SJCRH30 (cell line): ENCODE data around the gene ABTB2. TPM values are rescaled to one million over a fixed set of nuclear protein-coding genes. Genes with fewer than 3 reads are reported as not detected.
"Not testable (repeated sequence)": the region's sequence is repeated elsewhere in the genome, so short reads cannot be mapped to it uniquely, and the experiment has no call there.

Source experiments
- DNase-seq, 2 experiments: peaks; one replicate each; pipeline ENCODE4 v3.0.0-alpha.2; 2015 to 2020
- H3K27ac ChIP-seq: fragments of 250-450 bp; sonication (Bioruptor Pico); 2 replicates; pipeline ENCODE4 v1.5.1; 2020; ENCODE audit warnings: mild to moderate bottlenecking, moderate library complexity
- H3K27me3 ChIP-seq: fragments of 250-450 bp; sonication (Bioruptor Pico); 2 replicates; pipeline ENCODE4 v1.5.1; 2020; ENCODE audit warnings: mild to moderate bottlenecking, moderate library complexity
- H3K36me3 ChIP-seq: fragments of 250-450 bp; sonication (Bioruptor Pico); 2 replicates; pipeline ENCODE4 v1.5.1; 2020; ENCODE audit warnings: mild to moderate bottlenecking, moderate library complexity
- H3K4me1 ChIP-seq: fragments of 250-450 bp; sonication (Bioruptor Pico); 2 replicates; pipeline ENCODE4 v1.5.1; 2020; ENCODE audit warnings: mild to moderate bottlenecking, moderate library complexity
- H3K4me3 ChIP-seq: fragments of 250-450 bp; sonication (Bioruptor Pico); 2 replicates; pipeline ENCODE4 v1.5.1; 2020; ENCODE audit warnings: mild to moderate bottlenecking, moderate library complexity
- H3K9me3 ChIP-seq: fragments of 250-450 bp; sonication (Bioruptor Pico); replicated peaks from 2 replicates; pipeline ENCODE4 v1.5.1; 2020; ENCODE audit warnings: mild to moderate bottlenecking, moderate library complexity
- total RNA-seq: library from RNA; depleted of rRNA; stranded (reverse); fragments of >200 nt; shearing (Covaris generic); gene quantifications from 2 replicates; pipeline ENCODE4 v1.2.3, GENCODE V29; 2014

The ABTB2 gene
- total RNA-seq, 1 experiment from 2014 or later, result 0.83 TPM

- no peak for DNase-seq
- H3K9me3 ChIP-seq, result no peaks in the 10 kb centered on the region
- no peak overlapping the region for H3K4me3 ChIP-seq
- peaks cover 11% of the 10 kb centered on the region; the same call in 1 of the 2 replicates for H3K4me1 ChIP-seq
- no peaks in the 10 kb centered on the region for H3K27me3 ChIP-seq
- H3K27ac ChIP-seq, result no peak overlapping the region
- no peaks in the 10 kb centered on the region for H3K36me3 ChIP-seq
These were observed 173.9 kb downstream of the ABTB2 start for GRCh38 chr11:34183848-34184391.

GRCh38 chr11:34182921-34183685 lies 174.7 kb downstream of the ABTB2 start:
- Histone ChIP-seq H3K4me1 (peaks cover 11% of the 10 kb centered on the region; the same call in 1 of the 2 replicates), H3K27me3 (no peaks in the 10 kb centered on the region), H3K9me3 (no peaks in the 10 kb centered on the region), H3K27ac (no peak overlapping the region), H3K36me3 (no peaks in the 10 kb centered on the region), H3K4me3 (no peak overlapping the region)
- no peak for DNase-seq

- Histone ChIP-seq H3K4me1 (peaks cover 11% of the 10 kb centered on the region; the same call in 1 of the 2 replicates), H3K27me3 (no peaks in the 10 kb centered on the region), H3K36me3 (no peaks in the 10 kb centered on the region), H3K9me3 (no peaks in the 10 kb centered on the region), H3K27ac (no peak overlapping the region), H3K4me3 (no peak overlapping the region)
- no peak for DNase-seq
These were observed 175.4 kb downstream of the ABTB2 start for GRCh38 chr11:34182425-34182824.

GRCh38 chr11:34181856-34182405 lies 175.9 kb downstream of the ABTB2 start:
- Histone ChIP-seq H3K27me3 (no peaks in the 10 kb centered on the region), H3K4me1 (peaks cover 10% of the 10 kb centered on the region), H3K27ac (no peak overlapping the region), H3K4me3 (no peak overlapping the region), H3K36me3 (no peaks in the 10 kb centered on the region), H3K9me3 (no peaks in the 10 kb centered on the region)
- no peak for DNase-seq

DNA sequence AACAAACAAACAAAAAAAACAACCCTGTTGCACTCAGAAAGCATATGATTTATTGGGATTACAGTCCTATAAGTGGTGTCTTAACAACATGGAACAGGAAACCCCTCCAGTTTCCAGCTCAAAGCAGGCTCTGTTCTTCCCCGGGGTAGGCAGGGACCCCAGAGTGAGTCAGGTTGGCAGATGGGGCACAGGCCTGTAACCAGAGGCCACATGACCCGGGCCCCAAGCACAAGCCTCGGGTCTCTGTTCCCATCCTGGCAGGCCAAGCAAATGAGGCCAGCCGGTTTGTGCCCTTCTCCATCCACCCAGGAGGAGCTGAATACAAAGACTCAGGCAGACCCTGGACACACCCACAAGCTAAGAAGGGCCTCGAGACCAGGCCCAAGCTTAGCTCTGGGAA lies 176.6 kb downstream of the ABTB2 start:
- Histone ChIP-seq H3K4me1 (peaks cover 11% of the 10 kb centered on the region), H3K4me3 (no peak overlapping the region), H3K9me3 (no peaks in the 10 kb centered on the region), H3K36me3 (no peaks in the 10 kb centered on the region), H3K27ac (no peak overlapping the region), H3K27me3 (no peaks in the 10 kb centered on the region)
- no peak for DNase-seq

DNA sequence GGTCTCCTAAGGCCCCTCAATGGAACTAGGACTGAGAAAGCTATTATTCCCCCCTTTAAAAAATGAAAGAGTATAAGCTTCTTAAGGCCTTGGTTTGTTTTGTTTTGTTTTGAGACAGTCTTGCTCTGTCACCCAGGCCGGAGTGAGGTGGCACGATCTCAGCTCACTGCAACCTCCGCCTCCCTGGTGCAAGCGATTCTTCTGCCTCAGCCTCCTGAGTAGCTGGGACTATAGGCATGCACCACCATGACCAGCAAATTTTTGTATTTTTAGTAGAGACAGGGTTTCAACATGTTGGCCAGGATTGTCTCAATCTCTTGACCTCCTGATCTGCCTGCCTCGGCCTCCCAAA lies 177.0 kb downstream of the ABTB2 start:
- not testable (repeated sequence) for H3K4me3 ChIP-seq, H3K9me3 ChIP-seq, H3K36me3 ChIP-seq, DNase-seq, H3K27me3 ChIP-seq, H3K27ac ChIP-seq
- peaks cover 11% of the 10 kb centered on the region for H3K4me1 ChIP-seq

- H3K4me3 ChIP-seq, result no peak overlapping the region
- no peak overlapping the region for H3K27ac ChIP-seq
- H3K9me3 ChIP-seq, result no peaks in the 10 kb centered on the region
- no peak for DNase-seq
- no peaks in the 10 kb centered on the region for H3K27me3 ChIP-seq
- H3K4me1 ChIP-seq, result peaks cover 8% of the 10 kb centered on the region
- no peaks in the 10 kb centered on the region for H3K36me3 ChIP-seq
These were observed 177.6 kb downstream of the ABTB2 start for GRCh38 chr11:34180040-34180813.

GRCh38 chr11:34179026-34179675 lies 178.7 kb downstream of the ABTB2 start:
- DNase-seq, result no peak
- H3K4me3 ChIP-seq, result no peak overlapping the region
- H3K9me3 ChIP-seq, result no peaks in the 10 kb centered on the region
- H3K27me3 ChIP-seq, result no peaks in the 10 kb centered on the region
- H3K36me3 ChIP-seq, result no peaks in the 10 kb centered on the region
- peaks cover 11% of the 10 kb centered on the region for H3K4me1 ChIP-seq
- H3K27ac ChIP-seq, result no peak overlapping the region

DNA sequence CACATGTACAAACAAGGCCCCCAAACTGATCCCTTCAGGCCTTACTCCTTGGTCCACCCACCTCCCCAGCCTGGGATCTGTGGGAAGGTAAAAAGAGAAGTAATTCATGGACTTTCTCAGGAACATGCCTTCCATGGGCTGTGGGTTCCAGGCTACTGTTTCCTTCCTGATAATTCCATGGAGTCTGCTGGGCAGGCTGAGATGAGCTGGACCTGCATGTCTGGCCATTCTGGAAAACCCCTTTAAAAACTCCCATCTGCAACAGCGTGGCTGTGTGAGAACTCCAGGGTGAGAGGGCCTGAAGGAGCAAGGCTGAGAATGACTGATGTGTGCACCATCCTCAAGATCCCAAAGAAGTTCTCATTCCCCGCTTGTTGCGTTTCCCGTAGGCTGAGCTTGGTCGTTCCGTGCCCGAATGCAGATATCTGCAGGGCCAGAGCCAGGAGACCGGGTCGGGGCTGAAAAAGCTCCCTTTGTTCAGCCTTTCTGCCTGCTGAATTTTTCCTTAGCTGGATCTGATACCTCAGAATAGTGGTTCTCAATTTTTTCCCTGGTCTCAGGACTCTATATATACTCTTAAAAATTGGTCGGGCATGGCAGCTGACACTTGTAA lies 179.5 kb downstream of the ABTB2 start:
- H3K4me1 ChIP-seq, result peaks cover 11% of the 10 kb centered on the region
- H3K27me3 ChIP-seq, result no peaks in the 10 kb centered on the region
- DNase-seq, result no peak
- no peaks in the 10 kb centered on the region for H3K36me3 ChIP-seq
- no peak overlapping the region for H3K27ac ChIP-seq
- no peaks in the 10 kb centered on the region for H3K9me3 ChIP-seq
- H3K4me3 ChIP-seq, result no peak overlapping the region

DNA sequence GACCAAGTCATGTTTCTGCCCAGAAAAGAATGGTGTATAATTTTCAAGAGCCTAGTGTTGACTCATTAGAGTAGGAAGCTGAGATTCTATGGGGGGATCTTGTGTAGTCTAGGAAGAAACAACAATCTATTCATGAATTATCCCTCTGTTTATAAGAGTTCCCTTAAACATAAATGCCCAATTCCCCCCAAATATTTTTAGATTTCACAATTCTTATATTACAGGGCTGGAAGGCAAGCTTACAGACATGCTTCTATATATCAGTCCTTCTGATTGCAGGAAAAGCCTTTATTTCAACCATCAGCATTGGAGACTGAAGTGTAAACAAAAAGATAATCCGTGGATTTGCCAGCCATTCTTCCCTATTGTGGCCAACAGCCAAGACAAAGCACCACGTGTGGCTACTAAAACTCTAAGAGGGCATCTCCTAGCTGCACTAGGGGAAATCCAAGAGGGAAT lies 181.0 kb downstream of the ABTB2 start:
- no peak overlapping the region for H3K4me3 ChIP-seq
- H3K27ac ChIP-seq, result no peak overlapping the region
- H3K36me3 ChIP-seq, result no peaks in the 10 kb centered on the region
- DNase-seq, result peak in 1 of 2 experiments; percentile 27
- H3K27me3 ChIP-seq, result no peaks in the 10 kb centered on the region
- H3K9me3 ChIP-seq, result no peaks in the 10 kb centered on the region
- H3K4me1 ChIP-seq, result peaks cover 11% of the 10 kb centered on the region

DNA sequence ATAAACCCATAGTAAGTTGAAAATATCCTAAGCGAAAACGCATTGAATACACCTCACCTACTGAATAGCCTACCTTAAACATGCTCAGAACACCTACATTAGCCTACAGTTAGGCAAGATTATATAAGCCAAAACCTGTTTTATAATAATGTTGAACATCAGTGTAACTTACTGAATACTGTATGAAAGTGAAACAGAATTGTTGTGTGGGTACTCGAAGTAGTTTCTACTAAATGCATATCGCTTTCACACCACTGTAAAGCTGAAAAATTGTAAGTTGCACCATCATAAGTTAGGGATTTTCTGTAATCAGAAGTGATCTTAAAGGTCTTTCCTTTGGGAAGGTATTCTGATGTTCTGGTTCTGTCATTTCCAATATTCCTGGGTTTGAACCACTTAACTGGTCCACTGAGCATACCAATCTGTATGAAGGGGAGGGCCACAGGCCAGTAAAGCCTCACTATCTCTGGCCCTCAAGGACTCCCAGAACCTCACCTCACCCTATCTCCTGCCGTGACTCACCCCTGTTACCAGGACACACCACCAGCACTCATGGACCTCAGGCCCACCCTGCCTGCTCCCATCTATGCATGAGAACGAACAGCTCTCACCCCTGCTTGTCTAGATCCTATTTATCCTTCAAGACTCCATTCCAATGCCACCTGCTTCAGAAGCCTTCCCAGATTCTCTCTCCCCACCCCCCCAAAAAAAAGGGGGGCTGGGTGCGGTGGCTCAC lies 182.4 kb downstream of the ABTB2 start:
- no peaks in the 10 kb centered on the region for H3K27me3 ChIP-seq
- no peak overlapping the region for H3K4me3 ChIP-seq
- no peak overlapping the region for H3K27ac ChIP-seq
- no peaks in the 10 kb centered on the region for H3K36me3 ChIP-seq
- peaks cover 11% of the 10 kb centered on the region for H3K4me1 ChIP-seq
- DNase-seq, result no peak
- H3K9me3 ChIP-seq, result no peaks in the 10 kb centered on the region

- no peak overlapping the region for H3K27ac ChIP-seq
- peaks cover 11% of the 10 kb centered on the region for H3K4me1 ChIP-seq
- no peaks in the 10 kb centered on the region for H3K9me3 ChIP-seq
- H3K4me3 ChIP-seq, result peak overlapping the region; percentile 8
- H3K36me3 ChIP-seq, result no peaks in the 10 kb centered on the region
- DNase-seq, result peak; percentile 75 to 83
- no peaks in the 10 kb centered on the region for H3K27me3 ChIP-seq
These were observed 183.3 kb downstream of the ABTB2 start for GRCh38 chr11:34174412-34175041.

DNA sequence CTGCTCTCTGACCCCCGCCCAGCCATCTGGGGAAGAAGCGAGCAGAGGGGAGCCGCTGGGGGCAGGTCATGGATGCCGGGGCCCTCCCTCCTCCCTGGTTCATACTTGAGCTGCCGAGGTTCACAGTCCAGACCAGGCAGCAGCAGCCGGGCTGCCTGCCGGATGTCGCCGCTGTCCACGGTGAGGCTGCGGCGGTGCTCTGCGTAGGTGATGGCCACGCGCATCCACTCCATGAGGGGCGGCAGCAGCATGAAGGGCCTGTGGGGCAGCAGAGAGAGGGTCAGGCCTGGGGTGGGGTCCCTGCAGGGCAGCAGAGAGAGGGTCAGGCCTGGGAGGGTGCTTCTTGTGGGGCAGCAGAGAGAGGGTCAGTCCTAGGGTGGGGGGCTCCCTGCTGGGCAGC lies 184.8 kb downstream of the ABTB2 start:
- Histone ChIP-seq H3K27ac (no peak overlapping the region), H3K4me3 (no peak overlapping the region), H3K36me3 (no peaks in the 10 kb centered on the region), H3K4me1 (peaks cover 11% of the 10 kb centered on the region), H3K27me3 (no peaks in the 10 kb centered on the region), H3K9me3 (no peaks in the 10 kb centered on the region)
- no peak for DNase-seq
